Measurements from ENCODE around the gene CLDN5.
A peak's percentile ranks its signal among the peaks of the same experiment; 100 is the strongest.

The CLDN5 gene

DNA sequence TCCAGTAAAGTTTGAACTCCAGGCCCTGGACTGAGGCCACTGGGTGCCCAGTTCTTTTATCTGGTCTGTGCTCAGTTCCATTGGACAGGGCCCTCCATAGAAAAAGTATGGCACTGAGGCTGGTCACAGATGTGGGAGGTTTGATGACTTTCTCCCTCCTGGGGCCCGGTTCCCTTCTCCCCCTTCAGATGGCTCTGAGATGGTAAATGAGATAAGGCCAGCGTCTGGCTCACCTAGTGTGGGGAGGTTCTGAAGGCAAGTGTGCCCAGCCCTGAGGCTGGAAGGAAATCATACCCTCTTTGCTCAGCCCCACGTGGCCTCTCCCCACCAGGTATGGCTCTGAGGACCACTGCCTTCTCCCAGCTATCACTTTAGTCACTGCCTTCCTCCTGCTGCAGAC is 1.5 kb upstream of the CLDN5 start:
- Histone ChIP-seq H3K27ac (no peak overlapping the region), H3K9me3 (no peaks in the 10 kb centered on the region), H3K27me3 (peaks cover 73% of the 10 kb centered on the region), H3K4me3 (ENCODE audit: low read depth in 1 of 2, low read length in 1 of 2) (no peak overlapping the region), H3K4me1 (ENCODE audit: control insufficient read depth in 1 of 2, insufficient read depth in 1 of 2, low read depth in 1 of 2, low read length in 1 of 2) (peaks cover 4 to 13% of the 10 kb centered on the region in 2 experiments), H3K36me3 (peaks cover 11% of the 10 kb centered on the region)
- TF ChIP-seq, protein P1, sequence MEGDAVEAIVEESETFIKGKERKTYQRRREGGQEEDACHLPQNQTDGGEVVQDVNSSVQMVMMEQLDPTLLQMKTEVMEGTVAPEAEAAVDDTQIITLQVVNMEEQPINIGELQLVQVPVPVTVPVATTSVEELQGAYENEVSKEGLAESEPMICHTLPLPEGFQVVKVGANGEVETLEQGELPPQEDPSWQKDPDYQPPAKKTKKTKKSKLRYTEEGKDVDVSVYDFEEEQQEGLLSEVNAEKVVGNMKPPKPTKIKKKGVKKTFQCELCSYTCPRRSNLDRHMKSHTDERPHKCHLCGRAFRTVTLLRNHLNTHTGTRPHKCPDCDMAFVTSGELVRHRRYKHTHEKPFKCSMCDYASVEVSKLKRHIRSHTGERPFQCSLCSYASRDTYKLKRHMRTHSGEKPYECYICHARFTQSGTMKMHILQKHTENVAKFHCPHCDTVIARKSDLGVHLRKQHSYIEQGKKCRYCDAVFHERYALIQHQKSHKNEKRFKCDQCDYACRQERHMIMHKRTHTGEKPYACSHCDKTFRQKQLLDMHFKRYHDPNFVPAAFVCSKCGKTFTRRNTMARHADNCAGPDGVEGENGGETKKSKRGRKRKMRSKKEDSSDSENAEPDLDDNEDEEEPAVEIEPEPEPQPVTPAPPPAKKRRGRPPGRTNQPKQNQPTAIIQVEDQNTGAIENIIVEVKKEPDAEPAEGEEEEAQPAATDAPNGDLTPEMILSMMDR (IDR thresholded peaks at IDR 0.05): no peak

DNA sequence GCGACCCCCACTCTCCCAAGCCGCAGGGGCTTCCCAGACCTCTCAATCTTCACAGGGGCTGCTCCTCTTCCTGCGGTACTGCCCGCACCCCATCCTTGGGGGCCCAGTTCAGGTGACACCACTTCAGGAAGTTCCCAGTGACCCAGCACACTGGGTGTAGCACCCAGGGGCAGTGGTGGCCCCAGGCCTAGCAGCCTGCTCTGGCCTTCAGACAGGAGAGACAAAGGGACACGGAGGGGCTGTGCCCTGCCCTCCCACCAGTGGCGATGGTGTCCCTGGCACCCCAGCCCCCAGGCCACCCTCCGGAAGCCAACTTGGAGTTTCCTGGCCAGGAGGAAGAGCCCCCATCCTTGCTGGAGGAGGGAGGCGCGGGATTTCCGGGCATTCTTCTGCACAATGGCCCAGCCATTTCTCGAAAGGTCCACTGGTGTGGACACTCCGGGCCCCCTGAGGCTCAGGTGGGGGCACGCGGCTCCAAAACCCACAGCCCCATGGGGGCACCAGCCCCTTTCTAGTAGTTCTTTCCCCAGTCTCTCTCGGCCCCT is 978 bp upstream of the CLDN5 start:
- H3K36me3 ChIP-seq: peaks cover 14% of the 10 kb centered on the region
- no peak overlapping the region for H3K27ac ChIP-seq
- H3K9me3 ChIP-seq: no peaks in the 10 kb centered on the region
- H3K27me3 ChIP-seq: peaks cover 70% of the 10 kb centered on the region
- H3K4me3 ChIP-seq (ENCODE audit: low read depth in 1 of 2, low read length in 1 of 2): no peak overlapping the region
- peaks cover 4 to 13% of the 10 kb centered on the region in 2 experiments for H3K4me1 ChIP-seq (ENCODE audit: control insufficient read depth in 1 of 2, insufficient read depth in 1 of 2, low read depth in 1 of 2, low read length in 1 of 2)
- TF ChIP-seq, protein P1 (IDR thresholded peaks at IDR 0.05): no peak

DNA sequence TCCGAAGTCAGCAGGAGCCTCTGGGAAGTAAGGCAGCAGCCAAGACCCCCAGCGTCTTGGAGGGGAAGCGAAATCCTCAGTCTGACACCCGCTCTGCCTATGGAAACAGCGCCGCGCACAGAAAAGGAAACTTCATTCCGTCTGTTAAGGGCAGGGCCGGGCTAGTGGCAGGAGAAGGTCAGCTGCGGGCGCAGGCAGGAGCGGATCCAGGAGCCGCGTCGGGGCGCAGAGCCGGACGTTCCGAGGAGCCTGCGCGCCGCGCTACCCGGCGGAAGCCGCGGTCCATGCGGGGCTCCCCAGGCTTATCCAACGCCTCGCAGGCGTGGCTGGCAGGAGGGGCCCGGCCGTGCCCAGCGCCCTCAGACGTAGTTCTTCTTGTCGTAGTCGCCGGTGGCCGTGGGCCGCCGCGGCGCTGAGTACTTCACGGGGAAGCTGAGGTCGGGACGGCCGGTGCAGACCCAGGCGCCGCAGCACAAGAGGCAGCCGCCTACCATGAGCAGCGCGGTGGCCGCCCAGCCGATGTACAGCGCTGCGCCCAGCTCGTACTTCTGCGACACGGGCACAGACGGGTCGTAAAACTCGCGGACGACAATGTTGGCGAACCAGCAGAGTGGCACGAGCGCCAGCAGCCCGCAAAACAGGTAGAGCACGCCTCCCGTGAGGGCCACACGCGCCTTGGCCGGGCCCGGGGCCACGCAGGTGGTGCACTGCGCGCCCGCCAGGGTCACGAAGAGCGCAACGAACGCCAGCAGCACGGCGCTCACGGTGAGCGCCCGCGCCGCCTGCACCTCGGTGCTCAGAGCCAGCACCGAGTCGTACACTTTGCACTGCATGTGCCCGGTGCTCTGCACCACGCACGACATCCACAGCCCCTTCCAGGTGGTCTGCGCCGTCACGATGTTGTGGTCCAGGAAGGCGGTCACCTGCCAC is 705 bp downstream of the CLDN5 start:
- TF ChIP-seq, protein P1 (IDR thresholded peaks at IDR 0.05): no peak
- H3K4me1 ChIP-seq (ENCODE audit: control insufficient read depth in 1 of 2, insufficient read depth in 1 of 2, low read depth in 1 of 2, low read length in 1 of 2): peaks cover 4 to 13% of the 10 kb centered on the region in 2 experiments
- H3K27me3 ChIP-seq: peaks cover 59% of the 10 kb centered on the region
- H3K4me3 ChIP-seq (ENCODE audit: low read depth in 1 of 2, low read length in 1 of 2): peak overlapping the region in 1 of 2 experiments; percentile 7
- H3K9me3 ChIP-seq: no peaks in the 10 kb centered on the region
- H3K36me3 ChIP-seq: peaks cover 27% of the 10 kb centered on the region
- no peak overlapping the region for H3K27ac ChIP-seq

DNA sequence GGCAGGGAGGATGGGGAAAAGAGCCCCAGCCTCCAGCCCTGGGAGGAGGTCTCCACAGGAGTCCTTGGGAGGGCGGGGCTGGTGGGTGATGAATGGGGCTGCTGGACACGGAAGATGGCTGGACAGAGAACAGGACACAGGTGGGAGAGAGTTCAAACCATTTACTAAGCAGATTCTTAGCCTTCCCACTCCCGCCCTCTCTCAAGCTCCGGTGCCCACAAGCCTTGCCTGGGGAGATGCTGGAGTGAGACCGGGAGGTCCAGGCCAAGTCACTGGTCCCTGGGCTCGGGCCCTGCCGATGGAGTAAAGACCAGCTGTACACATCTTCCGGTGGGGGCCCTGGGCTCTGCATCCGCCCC is 1.4 kb downstream of the CLDN5 start:
- no peak overlapping the region for H3K27ac ChIP-seq
- peaks cover 59% of the 10 kb centered on the region for H3K27me3 ChIP-seq
- peaks cover 4 to 13% of the 10 kb centered on the region in 2 experiments for H3K4me1 ChIP-seq (ENCODE audit: control insufficient read depth in 1 of 2, insufficient read depth in 1 of 2, low read depth in 1 of 2, low read length in 1 of 2)
- TF ChIP-seq, protein P1 (IDR thresholded peaks at IDR 0.05): no peak
- no peaks in the 10 kb centered on the region for H3K9me3 ChIP-seq
- H3K36me3 ChIP-seq: peaks cover 34% of the 10 kb centered on the region
- no peak overlapping the region for H3K4me3 ChIP-seq (ENCODE audit: low read depth in 1 of 2, low read length in 1 of 2)

DNA sequence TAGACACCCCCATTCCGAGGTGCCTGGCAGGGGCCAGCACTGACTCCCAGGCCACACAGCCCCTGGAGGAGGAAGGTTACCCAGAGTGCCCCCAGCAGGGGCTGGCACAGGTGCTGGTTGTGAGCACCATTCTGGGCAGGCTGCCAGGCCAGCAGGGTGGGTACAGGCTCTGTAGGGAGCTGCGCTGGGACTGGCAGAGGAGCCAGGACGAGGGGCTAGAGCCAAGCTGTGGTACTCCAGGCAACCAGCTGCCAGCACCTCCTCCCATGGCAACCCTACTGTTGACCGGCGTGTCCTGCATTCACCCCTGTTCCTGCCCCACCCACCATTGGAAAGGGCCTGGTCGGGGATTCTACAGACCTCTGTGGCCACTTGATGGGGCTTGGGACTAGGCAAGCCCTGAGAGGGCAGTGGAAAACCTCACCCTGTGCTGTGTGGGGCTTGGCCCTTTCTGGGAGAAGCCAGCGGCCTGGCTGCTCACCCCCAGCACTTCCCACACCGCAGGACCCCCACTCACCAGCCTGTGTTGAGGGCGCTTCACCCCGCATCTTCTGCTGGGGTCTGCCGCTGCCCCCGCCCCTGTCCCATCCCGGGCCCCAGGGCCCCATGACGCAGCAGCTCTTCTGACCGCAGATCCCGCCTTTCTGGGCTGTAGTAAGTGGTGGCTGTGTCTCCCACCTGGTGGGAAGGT is 1.9 kb downstream of the CLDN5 start:
- Histone ChIP-seq H3K27me3 (peaks cover 58% of the 10 kb centered on the region), H3K4me3 (ENCODE audit: low read depth in 1 of 2, low read length in 1 of 2) (no peak overlapping the region), H3K36me3 (peaks cover 39% of the 10 kb centered on the region), H3K9me3 (no peaks in the 10 kb centered on the region), H3K27ac (no peak overlapping the region), H3K4me1 (ENCODE audit: control insufficient read depth in 1 of 2, insufficient read depth in 1 of 2, low read depth in 1 of 2, low read length in 1 of 2) (peaks cover 4 to 13% of the 10 kb centered on the region in 2 experiments)
- TF ChIP-seq, protein P1 (IDR thresholded peaks at IDR 0.05): no peak

All from neutrophil (primary cell).